ENCODE data around the gene APOL3. TPM values are rescaled to one million over a fixed set of nuclear protein-coding genes. Genes with fewer than 3 reads are reported as not detected.
"Not testable (repeated sequence)": the region's sequence is repeated elsewhere in the genome, so short reads cannot be mapped to it uniquely, and the experiment has no call there.

The APOL3 gene
- total RNA-seq, 1 donor: 84.2 TPM

DNA sequence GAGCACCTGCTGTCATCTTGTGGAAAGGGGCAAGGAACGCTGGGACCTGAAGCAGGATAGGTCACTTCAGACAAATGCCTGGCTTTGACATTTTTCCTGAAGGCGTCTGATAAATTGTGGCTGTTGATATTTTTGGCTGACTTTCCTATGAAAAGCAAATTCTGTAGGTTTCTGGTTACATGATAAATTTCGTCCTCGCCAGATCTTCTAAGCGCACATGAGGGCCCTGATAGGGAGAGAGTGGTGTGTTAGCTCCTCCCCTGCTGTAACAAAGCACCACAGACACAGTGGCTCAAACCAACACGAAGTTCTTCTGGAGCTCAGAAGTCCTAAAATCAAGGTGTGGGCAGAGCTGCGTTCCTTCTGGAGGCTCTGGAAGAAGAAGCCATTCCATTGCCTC is 21.5 kb upstream of the APOL3 start:
- Histone ChIP-seq H3K4me1 (ENCODE audit: insufficient read depth, low read length) (peaks cover 4% of the 10 kb centered on the region), H3K4me3 (ENCODE audit: low read length) (no peak overlapping the region), H3K27me3 (ENCODE audit: insufficient read depth, low read length) (no peaks in the 10 kb centered on the region), H3K9me3 (ENCODE audit: low read depth, low read length) (no peaks in the 10 kb centered on the region)

DNA sequence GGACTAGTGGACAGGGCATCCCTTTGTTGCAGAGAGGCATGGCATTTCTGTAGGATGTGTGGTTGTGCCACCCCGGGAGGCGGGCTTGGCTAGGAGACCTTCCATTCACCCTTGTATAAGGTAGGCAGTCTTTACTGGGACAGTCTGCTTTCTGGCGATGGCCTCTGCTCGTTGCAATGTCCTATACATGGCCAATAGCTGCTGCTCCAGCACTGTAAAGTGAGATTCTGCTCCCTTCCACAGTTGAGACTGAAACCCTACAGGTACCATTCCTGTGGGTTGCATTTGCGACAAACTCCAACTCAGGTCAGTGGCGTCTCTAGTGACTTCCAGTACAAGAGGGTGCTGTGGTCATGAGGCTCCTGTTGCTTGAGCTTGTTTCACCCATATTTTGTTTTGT is 20.4 kb upstream of the APOL3 start:
- Histone ChIP-seq H3K4me3 (ENCODE audit: low read length) (no peak overlapping the region), H3K9me3 (ENCODE audit: low read depth, low read length) (no peaks in the 10 kb centered on the region), H3K27me3 (ENCODE audit: insufficient read depth, low read length) (no peaks in the 10 kb centered on the region), H3K4me1 (ENCODE audit: insufficient read depth, low read length) (peaks cover 4% of the 10 kb centered on the region)

DNA sequence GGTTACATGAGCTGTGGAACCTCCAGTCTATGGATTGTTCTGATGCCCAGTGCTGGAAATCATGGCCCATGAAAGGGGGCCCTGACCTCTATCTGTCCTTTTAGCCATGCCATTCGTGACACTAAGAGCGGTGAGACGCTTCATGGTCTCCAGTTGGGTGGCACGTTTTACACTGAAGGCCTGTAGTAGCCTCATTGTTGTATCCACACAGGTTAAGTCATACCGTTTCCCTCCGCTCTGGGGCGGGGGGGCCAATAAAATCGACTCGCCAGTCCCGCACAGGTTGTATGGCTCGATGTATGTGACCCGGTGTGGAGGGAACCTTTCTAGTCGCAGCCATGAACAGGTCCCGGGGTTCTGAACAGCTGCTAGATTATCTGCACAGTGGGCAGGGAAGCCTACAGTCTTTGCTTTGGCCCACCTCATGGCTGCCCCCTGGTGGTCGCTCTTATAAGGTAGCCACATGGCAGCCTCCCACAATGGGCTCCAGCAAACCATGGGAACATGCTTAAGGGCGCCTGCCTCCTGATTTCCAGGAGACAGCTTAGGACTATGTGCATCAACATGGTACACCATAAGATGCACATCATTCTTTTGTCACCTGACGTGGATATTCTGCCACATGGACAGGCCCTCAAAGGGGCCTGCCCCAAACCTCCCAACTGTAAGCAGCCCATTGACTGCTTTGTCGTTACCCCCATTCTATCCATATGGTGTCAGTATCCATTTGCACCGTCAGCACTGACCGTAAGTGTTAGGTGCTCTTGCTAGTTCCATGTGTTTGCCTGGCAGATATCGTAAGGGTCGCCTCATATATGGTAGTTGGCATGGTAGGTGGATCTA is 19.7 kb upstream of the APOL3 start:
- H3K4me1 ChIP-seq (ENCODE audit: insufficient read depth, low read length): peaks cover 4% of the 10 kb centered on the region
- H3K27me3 ChIP-seq (ENCODE audit: insufficient read depth, low read length): no peaks in the 10 kb centered on the region
- no peak overlapping the region for H3K4me3 ChIP-seq (ENCODE audit: low read length)
- no peaks in the 10 kb centered on the region for H3K9me3 ChIP-seq (ENCODE audit: low read depth, low read length)

DNA sequence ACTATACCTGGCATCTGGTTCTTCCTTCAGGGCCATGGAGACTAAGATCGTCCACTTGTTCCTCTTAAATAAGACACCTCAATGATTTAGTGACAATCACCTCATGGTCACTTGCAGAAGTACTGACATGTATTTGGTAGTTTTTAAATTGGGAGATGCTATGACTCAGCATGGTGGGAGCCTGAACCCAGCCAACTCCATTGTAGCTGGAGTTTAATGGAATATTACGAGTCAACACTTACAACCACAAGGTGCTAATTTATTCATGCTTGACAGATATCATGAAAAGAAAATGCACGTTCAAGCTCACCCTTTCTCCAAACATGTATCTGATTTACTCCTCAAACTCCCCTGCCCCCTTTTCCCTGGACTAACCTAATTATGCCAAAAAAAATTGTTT is 16.6 kb upstream of the APOL3 start:
- Histone ChIP-seq H3K27me3 (ENCODE audit: insufficient read depth, low read length) (no peaks in the 10 kb centered on the region), H3K4me3 (ENCODE audit: low read length) (no peak overlapping the region), H3K9me3 (ENCODE audit: low read depth, low read length) (no peaks in the 10 kb centered on the region), H3K4me1 (ENCODE audit: insufficient read depth, low read length) (peaks cover 4% of the 10 kb centered on the region)

DNA sequence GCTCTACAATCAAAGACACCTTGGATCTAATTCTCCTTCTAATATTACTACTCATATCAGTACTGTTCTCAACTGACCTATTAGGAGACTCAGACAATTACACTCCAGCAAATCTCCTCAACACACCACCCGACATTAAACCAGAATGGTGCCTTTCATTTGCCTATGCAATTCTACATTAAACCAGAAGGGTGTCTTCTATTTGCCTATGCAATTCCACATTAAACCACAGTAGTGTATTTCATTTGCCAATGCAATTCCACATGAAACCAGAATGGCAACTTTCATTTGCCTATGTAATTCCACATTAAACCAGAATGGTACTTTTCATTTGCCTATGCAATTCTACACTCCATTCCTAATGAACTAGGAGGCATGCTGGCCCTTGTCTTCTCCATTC is 15.3 kb upstream of the APOL3 start:
- Histone ChIP-seq H3K4me3 (ENCODE audit: low read length) (no peak overlapping the region), H3K9me3 (ENCODE audit: low read depth, low read length) (no peaks in the 10 kb centered on the region), H3K27me3 (ENCODE audit: insufficient read depth, low read length) (no peaks in the 10 kb centered on the region), H3K4me1 (ENCODE audit: insufficient read depth, low read length) (peaks cover 4% of the 10 kb centered on the region)

DNA sequence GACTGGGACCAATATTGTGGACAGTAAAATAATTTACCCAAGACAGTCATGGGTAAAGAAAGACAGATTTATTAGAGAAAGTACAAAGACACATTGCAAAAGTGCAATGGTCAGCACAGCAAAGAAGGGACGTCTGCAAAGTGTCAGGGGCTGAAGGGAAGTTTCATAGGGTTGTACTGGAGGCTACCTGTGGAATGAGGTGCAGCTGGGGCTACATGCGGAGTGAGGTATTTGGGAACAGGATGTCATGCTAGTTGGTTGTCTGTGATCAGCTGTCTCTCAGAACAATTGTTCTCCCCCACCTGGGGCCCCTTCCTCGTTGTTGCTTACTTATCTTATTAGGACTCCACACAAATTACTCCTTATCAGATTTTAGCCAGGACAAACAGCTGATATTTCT is 11.4 kb upstream of the APOL3 start:
- Histone ChIP-seq H3K9me3 (ENCODE audit: low read depth, low read length) (no peaks in the 10 kb centered on the region), H3K4me3 (ENCODE audit: low read length) (no peak overlapping the region), H3K27me3 (ENCODE audit: insufficient read depth, low read length) (no peaks in the 10 kb centered on the region), H3K4me1 (ENCODE audit: insufficient read depth, low read length) (peaks cover 5% of the 10 kb centered on the region)

DNA sequence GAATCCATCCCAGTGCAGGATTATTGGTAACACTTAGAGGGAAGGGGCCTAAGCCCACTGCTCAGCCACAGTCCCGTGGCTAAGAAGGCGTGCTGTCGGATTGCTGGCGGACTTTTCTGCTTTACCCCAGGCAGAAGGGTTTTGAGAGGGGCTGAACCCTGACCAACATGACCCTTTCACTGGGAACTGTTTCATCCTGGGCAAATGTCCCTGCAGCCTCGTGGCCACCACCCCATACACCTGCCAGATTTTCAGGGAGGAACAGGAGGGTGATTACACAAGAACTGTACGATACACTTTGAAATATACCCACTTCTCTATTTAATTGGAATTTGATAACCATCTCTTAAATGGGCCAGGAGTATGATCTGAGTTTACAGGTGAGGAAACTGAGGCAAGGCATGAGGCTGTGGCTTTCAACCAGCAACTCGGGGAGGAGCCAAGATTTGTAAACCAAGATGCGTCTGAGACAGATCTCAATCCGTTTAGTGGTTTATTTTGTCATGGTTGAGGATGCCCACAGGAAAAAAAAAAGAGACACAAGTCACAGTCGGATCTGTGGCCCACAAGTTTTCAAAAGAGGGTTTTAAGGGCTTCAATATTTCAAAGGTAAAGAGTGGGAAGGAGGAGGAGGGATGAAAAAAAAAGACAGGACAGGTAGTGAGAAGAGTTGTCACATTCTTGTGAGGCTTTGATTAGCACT is 6.1 kb upstream of the APOL3 start:
- no peaks in the 10 kb centered on the region for H3K27me3 ChIP-seq (ENCODE audit: insufficient read depth, low read length)
- peaks cover 57% of the 10 kb centered on the region for H3K4me1 ChIP-seq (ENCODE audit: insufficient read depth, low read length)
- H3K9me3 ChIP-seq (ENCODE audit: low read depth, low read length): no peaks in the 10 kb centered on the region
- no peak overlapping the region for H3K4me3 ChIP-seq (ENCODE audit: low read length)

DNA sequence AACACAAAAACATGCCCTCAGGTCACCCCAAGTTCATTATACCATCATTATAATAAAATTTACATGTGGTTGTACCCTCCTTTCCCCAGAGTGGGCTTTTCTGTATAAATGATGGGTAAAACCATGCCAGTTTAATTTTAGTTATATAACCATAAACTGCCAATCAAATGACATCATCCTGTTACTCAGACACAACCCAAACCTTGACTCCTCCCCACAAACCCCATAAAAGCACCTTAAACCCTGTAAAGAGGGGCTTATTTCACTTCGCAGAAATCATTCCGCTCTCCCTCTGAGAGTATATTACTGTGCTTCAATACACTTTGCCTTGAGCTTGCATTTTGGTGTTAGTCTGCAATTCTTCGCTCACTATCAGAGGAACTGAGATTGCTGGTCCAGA is 5.5 kb upstream of the APOL3 start:
- Histone ChIP-seq H3K27me3 (ENCODE audit: insufficient read depth, low read length) (no peaks in the 10 kb centered on the region), H3K9me3 (ENCODE audit: low read depth, low read length) (no peaks in the 10 kb centered on the region), H3K4me1 (ENCODE audit: insufficient read depth, low read length) (peaks cover 63% of the 10 kb centered on the region), H3K4me3 (ENCODE audit: low read length) (no peak overlapping the region)

DNA sequence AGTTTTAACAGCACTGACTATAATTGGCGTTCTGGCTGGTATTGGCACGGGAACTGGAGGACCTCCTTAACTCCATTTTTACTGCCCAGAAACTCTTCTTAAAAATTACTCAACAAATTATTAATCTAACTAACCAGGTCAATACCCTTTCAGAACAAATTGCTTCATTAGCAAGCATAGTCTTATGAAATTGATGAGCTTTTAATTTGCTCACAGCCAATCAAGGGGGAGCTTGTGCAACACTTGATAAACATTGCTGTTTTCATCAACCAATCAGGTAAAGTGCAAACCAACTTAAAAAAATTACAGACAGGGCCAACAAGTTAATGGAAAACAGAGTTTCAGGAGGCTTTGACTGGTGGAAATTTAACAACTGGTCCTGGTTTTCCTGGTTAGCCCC is 4.6 kb upstream of the APOL3 start:
- Histone ChIP-seq H3K4me3 (ENCODE audit: low read length) (no peak overlapping the region), H3K4me1 (ENCODE audit: insufficient read depth, low read length) (peaks cover 71% of the 10 kb centered on the region), H3K27me3 (ENCODE audit: insufficient read depth, low read length) (no peaks in the 10 kb centered on the region), H3K9me3 (ENCODE audit: low read depth, low read length) (no peaks in the 10 kb centered on the region)

DNA sequence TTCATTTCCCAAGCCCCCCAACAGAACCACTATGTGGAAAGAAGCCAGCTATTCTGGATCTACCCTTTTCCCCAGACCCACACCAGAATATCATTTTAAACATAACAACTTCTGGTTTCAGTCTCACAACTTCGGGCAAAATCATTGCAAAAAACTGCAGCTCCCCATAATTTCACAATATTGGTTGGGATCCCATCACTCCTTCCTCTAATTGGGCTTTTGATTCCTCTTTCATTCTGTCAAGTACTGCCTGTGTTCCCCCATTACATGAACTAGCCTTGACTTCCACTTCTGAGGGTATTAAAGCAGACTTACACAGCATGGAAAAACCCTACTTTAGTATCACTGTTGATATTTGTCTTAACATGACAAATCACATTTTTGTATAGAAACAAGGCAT is 4.1 kb upstream of the APOL3 start:
- no peak overlapping the region for H3K4me3 ChIP-seq (ENCODE audit: low read length)
- H3K27me3 ChIP-seq (ENCODE audit: insufficient read depth, low read length): no peaks in the 10 kb centered on the region
- peaks cover 76% of the 10 kb centered on the region for H3K4me1 ChIP-seq (ENCODE audit: insufficient read depth, low read length)
- H3K9me3 ChIP-seq (ENCODE audit: low read depth, low read length): no peaks in the 10 kb centered on the region

DNA sequence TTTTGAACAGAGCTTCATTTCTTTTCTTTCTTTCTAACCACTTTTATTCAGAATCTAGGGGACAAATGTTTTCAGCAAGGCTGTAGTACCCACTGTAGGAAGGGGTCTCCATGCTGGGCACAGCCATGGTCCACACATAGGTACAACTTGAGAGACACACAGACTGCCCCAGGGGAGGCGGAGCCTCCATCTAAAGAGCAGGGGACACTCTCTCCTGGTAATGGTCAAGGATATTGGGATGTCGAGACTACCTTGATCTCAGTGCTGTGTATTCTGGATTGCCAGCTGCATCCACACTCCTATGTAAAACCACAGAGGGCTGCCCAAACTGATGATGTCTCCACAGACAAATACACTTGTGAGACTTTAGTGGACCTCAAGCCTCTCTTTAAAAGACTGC is 2.9 kb upstream of the APOL3 start:
- no peaks in the 10 kb centered on the region for H3K27me3 ChIP-seq (ENCODE audit: insufficient read depth, low read length)
- no peaks in the 10 kb centered on the region for H3K9me3 ChIP-seq (ENCODE audit: low read depth, low read length)
- H3K4me3 ChIP-seq (ENCODE audit: low read length): no peak overlapping the region
- H3K4me1 ChIP-seq (ENCODE audit: insufficient read depth, low read length): peaks cover 87% of the 10 kb centered on the region

DNA sequence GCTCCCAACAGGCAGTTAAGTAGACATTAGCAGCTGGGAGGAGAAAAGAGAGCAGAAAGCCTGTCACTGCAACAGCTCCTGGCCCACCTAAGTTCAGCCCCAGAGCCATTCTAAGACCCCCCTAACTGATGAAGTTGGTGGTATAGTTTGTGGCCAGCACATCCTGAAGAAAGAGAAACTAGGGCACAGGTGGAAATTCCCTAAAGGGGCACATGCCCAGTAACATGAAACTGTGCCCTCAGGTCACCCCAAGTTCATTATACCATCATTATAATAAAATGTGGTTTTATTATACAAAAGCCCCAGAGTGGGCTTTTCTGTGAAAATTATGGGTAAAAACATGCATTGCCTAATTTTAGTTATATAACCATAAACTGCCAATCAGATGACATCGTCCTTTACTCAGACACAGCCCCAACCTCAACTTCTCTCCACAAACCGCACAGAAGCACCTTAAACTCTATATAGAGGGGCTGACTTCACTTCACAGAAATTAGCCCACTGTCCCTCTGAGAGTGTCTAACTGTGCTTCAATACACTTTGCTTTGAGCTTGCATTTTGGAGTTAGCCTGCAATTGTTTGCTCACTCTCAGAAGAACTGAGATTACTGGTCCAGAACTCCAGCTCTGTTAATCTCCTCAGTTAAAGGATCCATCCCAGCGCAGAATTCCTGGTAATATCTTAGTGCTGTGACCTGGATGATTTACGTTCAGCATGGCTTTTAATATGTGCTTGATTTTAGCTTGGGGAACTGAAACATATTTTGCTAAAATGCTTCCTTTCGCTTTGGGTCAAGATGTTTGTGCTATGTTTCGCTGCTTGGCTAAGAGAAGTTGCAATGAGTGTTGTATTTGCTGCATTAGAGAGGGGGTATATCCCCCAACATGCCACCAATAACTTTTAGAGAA is 1.8 kb upstream of the APOL3 start:
- H3K27me3 ChIP-seq (ENCODE audit: insufficient read depth, low read length): no peaks in the 10 kb centered on the region
- H3K9me3 ChIP-seq (ENCODE audit: low read depth, low read length): no peaks in the 10 kb centered on the region
- H3K4me1 ChIP-seq (ENCODE audit: insufficient read depth, low read length): peaks cover 98% of the 10 kb centered on the region
- H3K4me3 ChIP-seq (ENCODE audit: low read length): no peak overlapping the region

DNA sequence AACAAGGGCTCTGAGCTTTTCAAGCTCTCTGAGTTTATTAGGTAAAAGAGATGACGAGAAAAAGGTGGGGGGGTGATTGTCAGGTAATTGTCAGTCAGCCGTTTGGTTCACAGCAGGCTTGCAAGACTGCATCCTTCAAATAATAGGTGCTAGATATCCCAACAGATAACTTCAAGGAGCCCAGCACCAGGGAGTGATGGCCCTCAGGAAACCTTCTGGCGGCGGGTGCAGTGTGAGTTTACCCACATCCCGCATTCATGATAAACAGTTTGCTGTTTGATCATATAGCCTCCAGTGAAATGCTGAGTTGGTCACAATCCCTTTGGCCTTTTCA is 1.2 kb upstream of the APOL3 start:
- peaks cover 98% of the 10 kb centered on the region for H3K4me1 ChIP-seq (ENCODE audit: insufficient read depth, low read length)
- not testable (repeated sequence) for H3K4me3 ChIP-seq (ENCODE audit: low read length); H3K9me3 ChIP-seq (ENCODE audit: low read depth, low read length); H3K27me3 ChIP-seq (ENCODE audit: insufficient read depth, low read length)

DNA sequence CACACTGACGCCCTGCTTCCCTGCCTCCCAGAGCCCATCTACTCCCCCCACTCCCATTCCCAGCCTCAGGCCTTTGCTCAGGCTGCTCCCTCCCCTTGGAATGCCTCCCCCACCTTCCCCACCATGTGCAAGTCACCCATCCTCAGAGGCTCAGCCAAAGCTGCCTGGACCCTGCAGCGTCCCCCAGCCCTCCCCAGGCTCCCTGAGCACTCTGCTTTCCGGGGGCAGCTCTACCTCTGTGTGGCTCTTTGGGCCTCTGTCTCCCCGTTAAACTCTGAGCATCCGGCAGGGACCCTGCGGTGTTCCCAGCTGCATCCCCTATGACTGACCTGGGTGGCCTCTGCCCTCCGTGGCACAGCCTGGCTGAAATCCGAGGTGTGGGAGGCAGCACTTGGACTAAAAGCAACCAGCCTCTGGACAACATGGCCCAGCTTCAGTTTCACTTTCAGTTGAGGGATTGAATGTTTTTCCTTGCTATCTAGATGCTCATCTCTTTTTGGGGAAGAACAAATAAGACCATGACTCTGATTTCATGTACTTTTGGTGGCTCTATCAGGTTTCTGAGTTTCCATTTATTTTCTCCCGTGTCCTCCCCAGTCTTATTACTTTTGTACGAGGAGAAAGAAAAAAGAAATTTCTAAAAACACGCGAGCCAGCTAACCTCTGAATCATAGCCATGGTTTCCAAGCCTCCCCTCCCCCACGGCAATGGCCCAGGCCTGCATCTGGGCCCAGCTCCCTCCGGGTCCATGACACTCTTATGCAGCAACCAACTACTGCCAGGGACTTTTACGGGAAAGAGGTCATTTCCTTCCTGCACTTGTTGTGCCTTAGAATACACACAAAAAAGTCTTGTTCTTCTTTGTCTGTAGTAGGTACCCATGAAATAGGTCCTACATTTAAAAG is 3.8 kb downstream of the APOL3 start:
- Histone ChIP-seq H3K4me1 (ENCODE audit: insufficient read depth, low read length) (peaks cover 84% of the 10 kb centered on the region), H3K4me3 (ENCODE audit: low read length) (peak overlapping the region; percentile 41), H3K27me3 (ENCODE audit: insufficient read depth, low read length) (no peaks in the 10 kb centered on the region), H3K9me3 (ENCODE audit: low read depth, low read length) (no peaks in the 10 kb centered on the region)

Data from mononuclear cell (primary cell).